ENCODE results near the gene TMA7. TPM values are rescaled to one million over a fixed set of nuclear protein-coding genes. Genes with fewer than 3 reads are reported as not detected.

The TMA7 gene
- total RNA-seq, 1 experiment from 2014 or later, result 152 TPM

DNA sequence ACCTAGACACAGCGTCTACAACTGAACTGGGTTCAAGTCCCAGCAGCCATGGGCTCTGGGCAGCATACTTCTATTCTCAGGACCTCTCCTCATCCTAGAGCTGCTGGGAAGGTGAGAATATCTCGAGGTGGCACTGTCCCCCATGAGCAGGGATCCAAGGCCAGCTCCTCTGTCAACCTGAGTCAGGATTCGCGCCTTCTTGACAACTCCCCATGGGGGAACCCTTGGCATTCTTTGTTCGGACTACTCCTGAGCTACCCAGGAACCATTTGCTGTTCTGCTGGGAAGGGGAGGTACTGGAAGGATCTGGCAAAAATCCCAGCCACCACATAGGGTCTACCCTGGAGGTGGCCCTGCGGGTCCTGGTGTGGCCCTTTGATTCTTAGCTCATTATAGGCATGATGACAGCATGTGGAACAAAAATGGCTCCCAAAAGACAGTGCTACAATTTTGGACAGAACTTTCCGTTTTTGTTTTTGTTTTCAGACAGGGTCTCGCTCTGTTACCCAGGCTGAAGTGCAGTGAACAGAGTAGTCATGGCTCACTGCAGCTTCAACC, 32.4 kb upstream of the TMA7 start:
- no TSS peak for BruUV-seq (replicated peaks)
- Histone ChIP-seq H3K27ac (ENCODE audit: low read depth, low read length, poor library complexity, severe bottlenecking) (no peak overlapping the region), H3K4me1 (ENCODE audit: insufficient read depth, low read length, poor library complexity, severe bottlenecking) (no peaks in the 10 kb centered on the region), H3K4me3 (ENCODE audit: low read depth, low read length, poor library complexity, severe bottlenecking) (no peak overlapping the region), H3K9me3 (ENCODE audit: low read depth, low read length, poor library complexity, severe bottlenecking) (no peaks in the 10 kb centered on the region), H3K27me3 (replicated peaks; ENCODE audit: insufficient read depth, low read depth, low read length, poor library complexity) (no peaks in the 10 kb centered on the region), H3K36me3 (ENCODE audit: insufficient read depth, low read length, poor library complexity, severe bottlenecking) (no peaks in the 10 kb centered on the region)
- ChIA-PET CTCF (no interaction called here), POLR2A (ENCODE audit: low non-redundant PET) (no interaction called here)
- no peak for DNase-seq (ENCODE audit: low spot score)
- TF ChIP-seq, protein P1, sequence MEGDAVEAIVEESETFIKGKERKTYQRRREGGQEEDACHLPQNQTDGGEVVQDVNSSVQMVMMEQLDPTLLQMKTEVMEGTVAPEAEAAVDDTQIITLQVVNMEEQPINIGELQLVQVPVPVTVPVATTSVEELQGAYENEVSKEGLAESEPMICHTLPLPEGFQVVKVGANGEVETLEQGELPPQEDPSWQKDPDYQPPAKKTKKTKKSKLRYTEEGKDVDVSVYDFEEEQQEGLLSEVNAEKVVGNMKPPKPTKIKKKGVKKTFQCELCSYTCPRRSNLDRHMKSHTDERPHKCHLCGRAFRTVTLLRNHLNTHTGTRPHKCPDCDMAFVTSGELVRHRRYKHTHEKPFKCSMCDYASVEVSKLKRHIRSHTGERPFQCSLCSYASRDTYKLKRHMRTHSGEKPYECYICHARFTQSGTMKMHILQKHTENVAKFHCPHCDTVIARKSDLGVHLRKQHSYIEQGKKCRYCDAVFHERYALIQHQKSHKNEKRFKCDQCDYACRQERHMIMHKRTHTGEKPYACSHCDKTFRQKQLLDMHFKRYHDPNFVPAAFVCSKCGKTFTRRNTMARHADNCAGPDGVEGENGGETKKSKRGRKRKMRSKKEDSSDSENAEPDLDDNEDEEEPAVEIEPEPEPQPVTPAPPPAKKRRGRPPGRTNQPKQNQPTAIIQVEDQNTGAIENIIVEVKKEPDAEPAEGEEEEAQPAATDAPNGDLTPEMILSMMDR (conservative IDR thresholded peaks at IDR 0.05; ENCODE audit: low read depth, low read length), result no peak
- TF ChIP-seq EZH2 (IDR thresholded peaks at IDR 0.05; ENCODE audit: borderline replicate concordance, low read depth, low read length, poor library complexity, severe bottlenecking), result no peak
- intact Hi-C loops (cut with micrococcal nuclease; ENCODE audit: unreplicated experiment), result no loop called here

DNA sequence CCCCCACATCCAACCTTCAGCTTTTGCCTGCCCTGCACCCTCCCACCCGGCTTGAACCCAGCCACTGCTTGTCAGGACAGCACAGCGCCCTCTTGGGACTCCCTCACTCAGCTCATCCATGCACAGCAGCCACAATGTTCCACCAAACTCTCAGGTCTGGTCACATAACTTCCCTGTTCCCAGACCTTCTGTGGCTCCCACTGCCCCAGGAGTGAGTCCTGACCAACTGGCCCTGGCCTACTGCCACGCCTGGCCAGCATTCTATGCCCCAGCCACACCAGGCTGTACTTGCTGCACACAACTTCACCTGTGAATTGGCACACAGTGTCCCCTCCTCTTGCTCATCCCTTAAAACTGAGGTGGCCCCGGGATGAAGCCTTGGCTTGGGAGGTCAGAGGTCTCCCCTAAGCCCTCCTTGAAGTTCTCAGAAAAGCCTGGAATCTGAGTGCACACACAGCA, 31.2 kb upstream of the TMA7 start:
- DNase-seq (ENCODE audit: low spot score), result no peak
- Histone ChIP-seq H3K27ac (ENCODE audit: low read depth, low read length, poor library complexity, severe bottlenecking) (no peak overlapping the region), H3K36me3 (ENCODE audit: insufficient read depth, low read length, poor library complexity, severe bottlenecking) (no peaks in the 10 kb centered on the region), H3K4me1 (ENCODE audit: insufficient read depth, low read length, poor library complexity, severe bottlenecking) (no peaks in the 10 kb centered on the region), H3K4me3 (ENCODE audit: low read depth, low read length, poor library complexity, severe bottlenecking) (no peak overlapping the region), H3K27me3 (replicated peaks; ENCODE audit: insufficient read depth, low read depth, low read length, poor library complexity) (no peaks in the 10 kb centered on the region), H3K9me3 (ENCODE audit: low read depth, low read length, poor library complexity, severe bottlenecking) (no peaks in the 10 kb centered on the region)
- ChIA-PET CTCF (no interaction called here), POLR2A (ENCODE audit: low non-redundant PET) (no interaction called here)
- TF ChIP-seq, protein P1 (conservative IDR thresholded peaks at IDR 0.05; ENCODE audit: low read depth, low read length), result no peak
- no peak for TF ChIP-seq EZH2 (IDR thresholded peaks at IDR 0.05; ENCODE audit: borderline replicate concordance, low read depth, low read length, poor library complexity, severe bottlenecking)
- no TSS peak for BruUV-seq (replicated peaks)
- intact Hi-C loops (cut with micrococcal nuclease; ENCODE audit: unreplicated experiment), result no loop called here

DNA sequence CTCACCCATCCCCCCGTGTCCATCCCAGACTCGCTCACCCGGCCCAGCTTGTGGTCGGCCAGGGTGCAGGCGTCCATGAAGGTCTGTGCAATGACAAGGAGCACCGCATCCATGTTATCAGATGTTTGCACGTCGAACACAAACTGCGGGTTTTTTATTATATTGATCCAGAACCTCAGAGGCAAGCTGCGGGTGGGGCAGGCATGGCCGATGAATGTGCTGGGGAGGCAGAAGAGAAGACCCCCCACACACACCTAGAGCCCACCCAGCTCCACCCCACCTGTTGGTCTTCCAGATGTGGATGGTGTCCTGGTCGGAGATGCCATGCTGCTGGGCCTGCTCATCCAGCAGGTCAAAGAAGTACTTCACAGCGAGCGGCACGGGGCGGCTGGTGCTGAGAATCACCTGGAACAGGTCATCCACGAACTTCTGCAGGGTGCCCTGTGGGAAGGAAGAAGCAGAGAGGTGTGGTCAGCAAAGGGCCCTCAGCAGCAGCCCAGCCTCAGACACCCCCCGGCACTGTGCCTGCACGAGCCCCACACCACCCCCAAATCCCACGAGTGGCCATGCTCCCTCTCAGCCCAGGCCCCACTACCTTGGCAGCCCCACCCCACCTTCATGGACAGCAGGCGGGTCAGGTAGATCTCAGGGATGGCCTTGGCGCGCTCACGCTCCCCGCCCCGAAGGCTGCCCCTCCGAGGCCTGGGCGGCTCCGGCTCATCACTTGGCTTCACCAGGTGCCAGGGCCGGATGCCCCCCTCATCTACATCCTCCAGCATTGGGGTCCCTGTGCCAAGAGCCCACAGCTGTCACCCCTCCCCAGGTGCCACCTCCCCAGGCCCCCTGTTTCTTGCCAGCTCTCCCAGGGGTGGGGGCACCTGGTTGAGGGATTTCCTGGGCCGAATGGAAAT, 30.5 kb upstream of the TMA7 start:
- DNase-seq (ENCODE audit: low spot score), result no peak
- no peaks in the 10 kb centered on the region for H3K27me3 ChIP-seq (replicated peaks; ENCODE audit: insufficient read depth, low read depth, low read length, poor library complexity)
- TF ChIP-seq EZH2 (IDR thresholded peaks at IDR 0.05; ENCODE audit: borderline replicate concordance, low read depth, low read length, poor library complexity, severe bottlenecking), result no peak
- TF ChIP-seq, protein P1 (conservative IDR thresholded peaks at IDR 0.05; ENCODE audit: low read depth, low read length), result no peak
- intact Hi-C loops (cut with micrococcal nuclease; ENCODE audit: unreplicated experiment), result no loop called here
- H3K4me1 ChIP-seq (ENCODE audit: insufficient read depth, low read length, poor library complexity, severe bottlenecking), result no peaks in the 10 kb centered on the region
- H3K4me3 ChIP-seq (ENCODE audit: low read depth, low read length, poor library complexity, severe bottlenecking), result no peak overlapping the region
- no TSS peak for BruUV-seq (replicated peaks)
- ChIA-PET POLR2A (ENCODE audit: low non-redundant PET) (no interaction called here), CTCF (no interaction called here)
- H3K9me3 ChIP-seq (ENCODE audit: low read depth, low read length, poor library complexity, severe bottlenecking), result no peaks in the 10 kb centered on the region
- no peaks in the 10 kb centered on the region for H3K36me3 ChIP-seq (ENCODE audit: insufficient read depth, low read length, poor library complexity, severe bottlenecking)
- H3K27ac ChIP-seq (ENCODE audit: low read depth, low read length, poor library complexity, severe bottlenecking), result no peak overlapping the region
